GM19099 (cell line): ENCODE results near the gene HSPB6.

ENCODE experiments used
- POLR2A ChIP-seq: IDR thresholded peaks from 3 replicates; pipeline ENCODE4 v1.6.1; 2011; ENCODE audit warnings: low read depth; ENCODE audit not compliant: insufficient read length; ENCODE audit errors: extremely low read depth

Gene HSPB6

GRCh38 chr19:35788205-35788960, 31.6 kb upstream of the HSPB6 start:
- no peak for TF ChIP-seq POLR2A

- no peak for TF ChIP-seq POLR2A
Observed at GRCh38 chr19:35787227-35787799, 30.5 kb upstream of the HSPB6 start.

- TF ChIP-seq POLR2A, result no peak
Observed at GRCh38 chr19:35786299-35787160, 29.7 kb upstream of the HSPB6 start.

GRCh38 chr19:35785339-35785627, 28.5 kb upstream of the HSPB6 start:
- TF ChIP-seq POLR2A, result no peak

- TF ChIP-seq POLR2A, result no peak
Observed at GRCh38 chr19:35784503-35785338, 27.9 kb upstream of the HSPB6 start.

GRCh38 chr19:35783469-35784434, 26.9 kb upstream of the HSPB6 start:
- no peak for TF ChIP-seq POLR2A

GRCh38 chr19:35782589-35782988, 25.8 kb upstream of the HSPB6 start:
- no peak for TF ChIP-seq POLR2A

- TF ChIP-seq POLR2A, result no peak
Observed at GRCh38 chr19:35781650-35782049, 24.8 kb upstream of the HSPB6 start.

GRCh38 chr19:35780717-35781116, 23.9 kb upstream of the HSPB6 start:
- TF ChIP-seq POLR2A, result no peak

- no peak for TF ChIP-seq POLR2A
Observed at GRCh38 chr19:35780058-35780457, 23.2 kb upstream of the HSPB6 start.

- TF ChIP-seq POLR2A, result no peak
Observed at GRCh38 chr19:35779033-35779432, 22.2 kb upstream of the HSPB6 start.

- TF ChIP-seq POLR2A, result no peak
Observed at GRCh38 chr19:35777961-35778360, 21.1 kb upstream of the HSPB6 start.

- TF ChIP-seq POLR2A, result no peak
Observed at GRCh38 chr19:35777086-35777841, 20.4 kb upstream of the HSPB6 start.
